Fibroblast of skin of right biceps (primary cell): ENCODE data around the gene BMS1.
"Not testable (repeated sequence)": the region's sequence is repeated elsewhere in the genome, so short reads cannot be mapped to it uniquely, and the experiment has no call there.

Experiments
- DNase-seq: peaks from one replicate; pipeline ENCODE4 v3.0.0-alpha.2; 2013

The BMS1 gene, protein sequence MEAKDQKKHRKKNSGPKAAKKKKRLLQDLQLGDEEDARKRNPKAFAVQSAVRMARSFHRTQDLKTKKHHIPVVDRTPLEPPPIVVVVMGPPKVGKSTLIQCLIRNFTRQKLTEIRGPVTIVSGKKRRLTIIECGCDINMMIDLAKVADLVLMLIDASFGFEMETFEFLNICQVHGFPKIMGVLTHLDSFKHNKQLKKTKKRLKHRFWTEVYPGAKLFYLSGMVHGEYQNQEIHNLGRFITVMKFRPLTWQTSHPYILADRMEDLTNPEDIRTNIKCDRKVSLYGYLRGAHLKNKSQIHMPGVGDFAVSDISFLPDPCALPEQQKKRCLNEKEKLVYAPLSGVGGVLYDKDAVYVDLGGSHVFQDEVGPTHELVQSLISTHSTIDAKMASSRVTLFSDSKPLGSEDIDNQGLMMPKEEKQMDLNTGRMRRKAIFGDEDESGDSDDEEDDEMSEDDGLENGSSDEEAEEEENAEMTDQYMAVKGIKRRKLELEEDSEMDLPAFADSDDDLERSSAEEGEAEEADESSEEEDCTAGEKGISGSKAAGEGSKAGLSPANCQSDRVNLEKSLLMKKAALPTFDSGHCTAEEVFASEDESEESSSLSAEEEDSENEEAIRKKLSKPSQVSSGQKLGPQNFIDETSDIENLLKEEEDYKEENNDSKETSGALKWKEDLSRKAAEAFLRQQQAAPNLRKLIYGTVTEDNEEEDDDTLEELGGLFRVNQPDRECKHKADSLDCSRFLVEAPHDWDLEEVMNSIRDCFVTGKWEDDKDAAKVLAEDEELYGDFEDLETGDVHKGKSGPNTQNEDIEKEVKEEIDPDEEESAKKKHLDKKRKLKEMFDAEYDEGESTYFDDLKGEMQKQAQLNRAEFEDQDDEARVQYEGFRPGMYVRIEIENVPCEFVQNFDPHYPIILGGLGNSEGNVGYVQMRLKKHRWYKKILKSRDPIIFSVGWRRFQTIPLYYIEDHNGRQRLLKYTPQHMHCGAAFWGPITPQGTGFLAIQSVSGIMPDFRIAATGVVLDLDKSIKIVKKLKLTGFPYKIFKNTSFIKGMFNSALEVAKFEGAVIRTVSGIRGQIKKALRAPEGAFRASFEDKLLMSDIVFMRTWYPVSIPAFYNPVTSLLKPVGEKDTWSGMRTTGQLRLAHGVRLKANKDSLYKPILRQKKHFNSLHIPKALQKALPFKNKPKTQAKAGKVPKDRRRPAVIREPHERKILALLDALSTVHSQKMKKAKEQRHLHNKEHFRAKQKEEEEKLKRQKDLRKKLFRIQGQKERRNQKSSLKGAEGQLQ

DNA sequence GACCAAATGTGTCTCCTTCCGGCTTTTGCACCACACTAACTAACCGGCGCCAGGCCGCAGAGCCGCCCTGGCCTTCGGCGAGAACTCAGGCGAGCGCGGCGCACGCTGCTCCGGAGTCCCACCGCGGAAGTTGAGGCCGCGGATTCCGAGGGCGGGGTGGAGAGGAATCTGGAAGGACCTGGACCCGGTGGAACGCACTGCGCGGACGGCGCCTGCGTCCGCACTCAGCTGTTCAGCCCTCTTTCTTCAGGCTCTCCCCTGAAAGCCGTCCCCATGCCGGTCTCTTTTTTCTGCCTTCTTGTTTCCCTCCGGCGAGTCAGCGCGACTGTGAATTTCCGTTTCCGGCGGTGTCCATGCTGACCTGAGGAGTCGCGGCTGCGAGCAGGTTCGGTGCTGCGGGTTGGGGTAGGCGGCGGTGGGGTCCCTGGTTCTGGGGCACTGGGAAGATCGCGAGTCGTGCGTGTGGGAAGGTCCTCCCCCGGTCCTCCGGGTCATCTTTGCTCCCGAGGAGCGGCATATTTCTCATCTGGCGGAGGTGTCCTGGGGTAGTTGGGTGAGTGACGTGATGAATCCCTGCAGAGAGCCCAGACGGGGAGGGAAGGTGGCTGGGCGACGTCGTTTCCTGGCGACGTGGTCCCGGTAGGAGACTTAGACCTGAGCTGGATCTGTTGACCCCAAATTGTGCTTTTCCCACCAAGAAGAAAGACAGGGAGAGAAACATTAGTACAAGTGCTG is at the start of gene BMS1:
BMS1 (plus strand) TSS at position 350 of the 735 bp plus-strand sequence. CDS start 1,600 bp downstream, outside the sequence.
- DNase-seq: peak; percentile 94

DNA sequence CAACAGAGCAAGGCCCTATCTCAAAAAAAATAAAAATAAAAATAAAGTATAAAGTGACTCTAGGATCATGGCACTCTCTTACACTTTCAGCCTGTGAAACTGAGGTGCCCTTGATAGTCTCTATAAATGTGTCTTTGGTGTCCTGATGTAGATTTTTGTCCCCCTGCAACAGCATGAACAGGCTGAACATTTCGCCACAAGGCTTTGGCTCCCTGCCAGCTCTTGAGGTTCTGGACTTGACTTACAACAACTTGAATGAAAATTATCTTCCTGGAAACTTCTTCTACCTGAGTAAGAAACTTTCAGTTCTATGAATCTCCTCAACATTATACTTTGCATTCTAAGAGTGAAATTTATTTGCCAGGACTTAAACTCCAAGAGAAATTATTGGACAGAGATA is 48.1 kb upstream of the BMS1 start:
- no peak for DNase-seq

DNA sequence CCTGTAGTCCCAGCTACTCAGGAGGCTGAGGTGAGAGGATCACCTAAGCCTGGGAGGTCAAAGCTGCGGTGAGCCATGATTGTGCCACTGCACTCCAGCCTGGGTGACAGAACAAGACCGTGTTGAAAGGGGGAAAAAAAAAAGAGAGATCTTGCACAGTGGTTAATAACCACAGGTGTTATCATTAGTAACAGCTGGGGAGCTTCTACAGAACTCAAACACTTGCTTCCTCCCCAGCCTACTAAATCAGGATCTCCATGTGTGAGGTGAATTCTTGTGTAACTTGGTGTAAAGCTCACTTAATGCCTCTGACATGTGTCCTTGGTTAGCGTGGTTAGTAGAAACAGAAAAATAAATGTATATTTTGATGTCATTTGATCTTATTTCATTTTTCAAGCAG is 43.9 kb upstream of the BMS1 start:
- no peak for DNase-seq

DNA sequence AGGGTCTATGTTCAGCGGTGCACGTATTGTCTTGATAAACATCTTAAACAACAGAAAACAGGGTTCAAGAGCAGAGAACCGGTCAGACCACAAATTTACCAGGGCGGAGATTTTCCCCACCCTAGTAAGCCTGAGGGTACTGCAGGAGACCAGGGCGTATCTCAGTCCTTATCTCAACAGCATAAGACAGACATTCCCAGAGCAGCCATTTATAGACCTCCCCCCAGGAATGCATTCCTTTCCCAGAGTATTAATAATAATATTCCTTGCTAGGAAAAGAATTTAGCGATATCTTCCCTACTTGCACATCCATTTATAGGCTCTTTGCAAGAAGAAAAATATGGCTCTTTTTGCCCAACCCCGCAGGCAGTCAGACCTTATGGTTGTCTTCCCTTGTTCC is 41.1 kb upstream of the BMS1 start:
- not testable (repeated sequence) for DNase-seq

DNA sequence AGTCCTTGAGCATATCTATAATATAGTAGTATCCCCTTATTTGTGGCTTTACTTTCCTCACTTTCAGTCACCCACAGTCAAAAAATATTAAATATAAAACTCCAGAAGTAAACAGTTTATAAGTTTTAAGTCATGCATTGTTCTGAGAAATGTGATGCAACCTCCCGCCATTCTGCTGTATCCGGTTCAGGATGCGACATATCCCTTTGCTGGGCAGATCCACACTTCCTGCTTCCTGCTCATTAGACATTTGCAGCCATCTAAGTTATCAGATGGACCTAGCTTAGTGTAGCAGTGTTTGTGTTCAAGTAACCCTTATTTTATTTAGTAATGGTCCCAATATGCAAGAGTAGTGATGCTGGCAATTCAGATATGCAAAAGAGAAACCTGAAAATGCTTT is 38.9 kb upstream of the BMS1 start:
- DNase-seq: no peak

DNA sequence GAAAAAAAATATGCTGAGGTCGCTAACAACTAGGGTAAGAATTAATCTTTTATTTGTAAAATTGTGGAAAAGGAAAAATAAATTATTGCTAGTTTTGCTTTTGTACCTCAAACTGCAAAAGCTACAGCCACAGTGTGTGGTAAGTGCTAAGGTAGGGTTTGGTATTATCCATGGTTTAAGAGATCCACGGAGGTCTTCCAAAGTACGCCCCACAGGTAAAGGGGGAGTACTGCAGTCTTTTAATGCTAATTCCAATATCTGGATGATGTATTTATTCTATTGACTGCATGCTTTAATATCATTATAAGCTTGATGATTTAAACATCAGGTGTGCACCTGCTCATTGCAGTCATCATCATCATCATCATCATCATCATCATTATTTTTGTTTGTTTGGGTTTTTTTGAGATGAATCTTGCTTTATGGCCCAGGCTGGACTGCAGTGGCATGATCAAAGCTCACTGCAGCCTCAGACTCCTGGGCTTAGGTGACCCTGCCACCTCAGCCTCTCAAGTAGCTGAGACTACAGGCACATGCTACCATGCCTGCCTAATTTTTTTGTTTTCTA is 38.4 kb upstream of the BMS1 start:
- no peak for DNase-seq

DNA sequence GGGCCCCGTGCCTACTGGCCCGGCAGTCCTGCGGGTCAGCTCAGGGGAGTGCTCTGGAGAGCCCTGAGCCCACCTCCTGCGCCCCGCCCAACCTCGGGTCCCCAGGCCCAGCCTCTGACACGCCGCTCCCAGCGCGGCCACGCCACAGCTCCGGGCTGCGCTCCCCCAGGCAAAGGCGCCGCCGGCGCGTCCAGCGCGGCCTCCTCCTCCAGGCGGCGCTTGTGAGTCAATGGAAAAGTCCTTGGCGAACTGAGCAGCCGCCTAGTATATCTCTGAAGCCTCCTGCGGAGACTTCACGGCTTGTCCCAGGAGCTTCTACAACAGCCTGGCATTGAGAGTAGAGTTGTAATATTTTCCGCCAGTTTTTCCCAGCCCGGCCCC is 29.5 kb upstream of the BMS1 start:
- DNase-seq: peak; percentile 69

DNA sequence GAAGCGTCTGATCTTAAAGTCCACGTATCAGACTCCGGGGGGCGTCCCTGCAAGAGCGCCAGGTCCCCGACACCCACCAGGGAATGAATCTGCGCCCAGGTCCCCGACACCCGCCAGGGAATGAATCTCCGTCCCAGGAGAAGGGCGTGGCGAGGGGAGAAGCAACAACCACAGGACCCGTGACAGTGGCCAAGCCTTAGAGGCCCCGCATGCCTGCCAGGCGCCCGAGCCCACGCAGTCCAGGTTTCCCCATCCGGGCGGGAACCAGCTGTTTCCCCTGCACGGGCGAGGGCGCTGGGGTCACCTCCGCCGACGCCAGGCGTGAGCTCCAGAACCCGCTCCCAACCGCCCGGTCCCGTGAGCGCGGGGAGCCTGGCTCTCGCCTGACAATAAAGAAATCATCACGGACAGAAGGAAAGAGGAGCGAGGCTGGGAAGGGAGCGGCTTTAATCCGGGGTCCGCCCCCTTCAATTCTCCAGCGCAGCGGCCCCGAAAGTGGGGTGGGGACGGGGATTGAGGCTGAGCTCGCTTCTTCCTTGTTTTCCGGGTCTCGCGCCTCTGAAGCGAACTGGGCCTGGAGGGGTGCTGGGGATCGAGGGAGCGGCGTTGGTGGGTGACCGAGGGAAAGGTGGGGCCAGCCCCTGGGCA is 29.0 kb upstream of the BMS1 start:
- no peak for DNase-seq

DNA sequence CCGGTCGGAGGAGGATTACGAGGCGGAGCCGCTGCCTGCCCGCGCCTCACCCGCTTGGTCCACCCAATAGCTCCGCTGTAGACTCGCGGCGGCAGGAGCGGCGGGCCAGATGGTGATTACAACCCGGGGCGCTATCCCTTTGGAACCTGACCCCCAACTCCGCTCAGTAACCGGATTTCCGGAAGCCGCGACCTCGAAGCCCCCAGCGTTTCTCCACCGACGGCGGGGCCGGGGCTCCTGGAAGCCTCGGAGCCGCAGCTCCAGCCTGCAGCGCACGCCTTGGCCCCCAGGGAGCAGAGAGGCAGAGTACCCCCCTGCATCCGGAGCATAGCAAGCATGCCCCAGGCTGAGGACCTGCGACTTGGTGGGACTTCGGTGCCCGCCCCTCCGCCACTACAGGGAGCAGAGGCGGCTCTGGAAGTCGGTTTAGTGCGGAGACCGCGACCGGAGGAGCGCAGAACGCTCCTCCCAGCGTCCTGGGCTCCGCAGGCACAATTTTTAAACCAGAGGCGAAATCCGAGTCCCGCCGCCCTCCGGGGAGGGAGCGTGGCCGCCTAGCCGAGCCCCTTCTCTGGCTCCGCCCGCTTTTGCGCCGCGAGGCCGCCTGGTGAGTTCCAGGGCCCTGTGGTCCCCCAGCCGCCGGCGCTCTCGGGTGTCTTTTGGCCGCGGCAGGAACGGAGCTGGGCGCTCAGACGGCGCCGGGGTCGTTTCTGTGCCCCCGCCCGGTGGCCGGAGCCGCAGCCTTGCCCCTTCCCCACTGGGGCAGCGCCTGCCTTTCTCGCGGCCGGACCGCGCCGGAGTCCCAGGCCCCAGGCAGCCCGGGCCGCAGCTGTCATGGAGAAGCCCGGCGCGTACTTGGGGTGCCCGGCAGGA is 28.2 kb upstream of the BMS1 start:
- peak; percentile 6 for DNase-seq

DNA sequence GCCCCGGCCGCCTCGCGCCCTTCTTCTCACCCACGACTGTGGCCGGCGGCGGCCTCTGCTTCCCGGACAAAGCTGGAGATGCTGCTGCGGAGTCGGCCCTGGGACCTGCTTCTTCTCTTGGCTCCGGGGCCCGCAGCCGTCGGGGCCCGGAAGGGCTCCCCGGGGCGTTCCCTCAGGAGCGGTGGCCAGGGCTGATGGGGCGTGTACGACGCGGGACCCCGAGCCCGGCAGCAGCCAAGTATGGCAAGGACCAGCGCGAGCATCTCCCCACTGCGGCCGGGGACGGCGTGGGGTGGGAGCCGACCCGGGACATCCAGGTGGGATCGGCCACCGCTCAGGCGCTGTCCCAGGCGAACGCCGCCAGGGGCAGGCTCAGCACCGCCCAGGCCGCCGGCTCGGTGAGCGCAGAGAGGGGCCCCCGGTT is 27.6 kb upstream of the BMS1 start:
- no peak for DNase-seq

DNA sequence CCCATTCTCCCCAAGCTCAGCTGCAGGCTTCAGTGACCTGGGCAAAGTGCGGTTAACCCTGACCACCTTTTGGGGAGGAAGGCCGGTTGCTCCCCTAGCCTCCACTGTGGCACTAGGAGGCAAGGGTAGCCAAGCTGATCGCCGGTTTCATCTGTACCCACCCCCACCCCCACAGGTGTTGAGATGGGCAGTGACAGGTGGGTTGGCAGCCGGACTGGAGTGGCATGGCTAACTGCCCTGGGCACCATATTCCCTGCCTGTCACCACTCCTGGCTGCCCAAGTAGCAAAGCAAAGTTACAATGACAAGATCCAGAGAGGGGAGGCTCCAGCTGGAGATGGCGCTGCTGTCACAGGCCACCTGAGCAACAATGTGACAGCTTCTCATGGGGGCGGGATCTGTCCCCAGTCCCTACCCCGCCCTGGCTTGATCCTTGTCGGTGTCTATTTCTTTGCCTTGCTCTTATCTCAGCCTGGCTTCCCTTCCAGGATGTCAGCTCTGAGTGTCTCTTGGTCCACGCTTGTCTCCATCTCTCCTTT is 27.0 kb upstream of the BMS1 start:
- DNase-seq: no peak

DNA sequence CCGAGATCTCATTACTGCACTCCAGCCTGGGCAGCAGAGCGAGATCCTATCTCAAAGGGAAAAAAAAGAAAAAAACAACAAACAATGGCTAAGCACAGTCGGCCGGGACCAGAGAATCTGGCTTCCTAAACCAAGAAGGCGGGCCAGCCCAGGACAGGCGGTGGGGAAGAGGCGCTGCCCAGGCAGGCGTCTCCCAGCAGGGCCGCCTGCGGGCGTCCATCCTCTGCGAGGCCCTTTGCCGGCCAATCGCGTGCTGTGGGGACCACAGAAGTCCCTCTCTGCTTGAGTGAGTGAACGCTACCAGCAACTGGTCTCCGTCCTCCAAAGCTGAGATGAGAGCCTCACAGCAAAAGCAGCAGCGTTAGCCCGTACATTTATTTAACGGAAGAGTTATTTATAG is 14.7 kb upstream of the BMS1 start:
- DNase-seq: no peak

DNA sequence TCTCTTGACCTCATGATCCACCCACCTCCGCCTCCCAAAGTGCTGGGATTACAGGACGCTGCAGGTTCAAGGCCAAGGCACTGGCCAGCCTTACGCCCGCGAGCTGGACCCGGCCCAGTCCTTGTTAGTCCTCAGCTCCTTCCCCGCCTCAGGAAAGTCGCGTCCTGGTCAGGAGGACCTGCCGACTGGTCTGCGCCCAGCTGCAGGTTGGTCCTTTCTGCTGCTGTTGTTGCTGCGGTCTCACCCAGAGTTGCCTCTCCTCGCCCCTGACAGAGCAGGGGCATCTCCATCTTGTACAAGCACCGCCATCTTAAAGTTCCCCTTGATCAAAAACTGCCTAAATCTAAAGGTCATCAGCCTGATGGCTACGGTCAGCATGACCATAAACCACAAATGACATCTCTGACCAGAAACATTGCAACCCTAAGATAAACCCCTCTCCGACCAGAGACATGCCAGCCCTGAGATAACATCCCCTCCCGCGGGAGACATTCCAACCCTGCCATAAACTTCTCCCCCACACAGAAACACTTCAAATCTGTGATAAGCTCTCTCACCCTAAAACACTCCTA is 13.9 kb upstream of the BMS1 start:
- DNase-seq: no peak

DNA sequence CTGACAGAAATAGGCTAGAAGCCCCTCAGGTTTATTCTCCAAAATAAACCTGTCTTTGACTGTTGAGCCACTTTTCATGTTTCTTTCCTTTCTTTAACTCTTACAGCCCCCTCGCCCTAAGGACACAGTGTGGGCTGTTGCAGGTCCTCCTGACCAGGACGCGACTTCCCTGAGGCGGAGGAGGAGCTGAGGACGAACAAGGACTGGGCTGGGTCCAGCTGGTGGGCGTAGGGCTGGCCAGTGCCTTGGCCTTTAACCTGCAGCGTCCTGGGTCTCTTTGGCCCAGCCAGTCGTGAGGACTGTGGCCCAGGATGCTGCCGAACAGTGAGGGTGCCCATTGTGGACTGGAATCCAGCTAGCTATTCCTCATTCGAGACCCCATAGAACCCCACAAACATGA is 13.4 kb upstream of the BMS1 start:
- DNase-seq: no peak

DNA sequence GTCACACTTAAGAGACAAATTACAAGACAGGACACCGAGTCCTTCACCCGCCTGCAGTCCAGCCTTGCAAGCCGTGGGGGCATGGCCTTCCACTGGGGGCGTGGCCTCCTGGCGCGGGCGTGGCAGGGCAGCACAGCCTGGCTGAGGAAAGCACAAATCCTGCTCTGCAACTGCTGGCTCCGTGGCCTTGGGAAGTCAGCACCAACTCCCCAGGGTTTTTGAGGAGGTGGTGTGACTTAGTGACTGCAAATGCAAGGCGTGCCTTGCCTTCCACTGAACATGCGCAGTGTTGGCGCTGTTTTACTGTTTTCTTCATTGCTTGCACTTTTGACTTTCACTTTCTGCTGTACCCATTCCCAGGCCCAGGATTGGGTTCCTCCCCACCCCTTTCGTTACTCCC is 12.9 kb upstream of the BMS1 start:
- no peak for DNase-seq

DNA sequence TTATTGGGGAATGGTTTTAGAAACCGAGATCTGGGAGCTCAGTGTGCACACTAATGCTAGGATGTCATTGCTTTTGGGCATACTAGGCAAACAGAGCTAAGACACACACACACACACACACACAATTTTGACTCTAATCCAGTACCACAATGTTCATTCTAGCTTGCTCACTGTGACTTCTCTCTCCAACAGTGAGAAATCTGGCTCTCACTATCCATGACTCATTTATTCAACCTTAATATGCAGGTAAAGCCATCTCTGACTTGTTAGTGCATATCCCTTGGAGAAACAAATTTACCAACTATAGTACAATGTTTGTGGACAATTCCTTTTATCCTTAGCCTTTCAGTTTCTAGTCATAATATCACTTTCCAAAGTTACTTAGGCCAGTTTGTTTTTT is 5.9 kb upstream of the BMS1 start:
- DNase-seq: no peak

DNA sequence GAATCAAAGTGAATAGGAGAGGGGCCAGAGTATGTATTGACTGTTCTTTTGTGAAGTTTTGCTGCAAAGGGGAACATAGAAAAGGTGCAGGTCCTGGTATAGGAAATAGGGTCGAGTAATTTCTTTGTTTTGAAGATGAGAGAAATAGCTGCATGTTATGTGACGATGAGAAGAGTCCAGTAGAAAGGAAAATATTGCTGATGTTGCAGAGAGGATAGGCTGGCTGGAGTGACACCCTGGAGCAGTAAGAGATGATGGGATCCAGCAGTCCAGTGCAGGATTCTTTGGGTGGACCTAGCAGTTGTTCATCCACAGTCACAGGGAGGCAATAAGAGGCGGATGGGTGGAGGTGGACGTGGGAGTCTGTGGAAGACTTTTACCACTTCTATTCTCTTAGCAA is 2.1 kb upstream of the BMS1 start:
- no peak for DNase-seq

DNA sequence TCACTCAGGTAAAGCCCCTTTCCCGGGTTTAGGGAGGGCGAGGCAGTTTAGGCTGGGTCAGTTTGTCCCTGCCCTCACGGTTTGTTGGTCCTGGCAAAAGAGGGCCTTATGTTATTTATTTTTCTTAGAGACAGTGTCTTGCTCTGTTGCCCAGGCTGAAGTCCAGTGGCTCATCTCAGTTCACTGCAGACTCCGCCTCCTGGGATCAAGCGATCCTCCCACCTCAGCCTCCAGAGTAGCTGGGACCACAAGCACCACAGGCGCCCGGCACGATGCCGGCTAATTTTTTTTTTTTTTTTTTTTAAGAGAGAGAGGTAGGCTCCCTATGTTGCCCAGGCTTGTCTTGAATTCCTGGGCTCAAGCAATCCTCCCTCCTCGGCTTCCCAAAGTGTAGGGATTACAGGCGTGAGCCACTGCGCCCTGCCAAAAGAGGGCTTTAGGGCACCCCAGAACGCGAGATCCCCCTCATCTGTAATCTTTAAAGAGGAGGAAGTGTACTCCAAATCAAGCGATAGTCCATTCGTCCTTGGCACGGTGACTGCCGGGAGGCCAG is 626 bp upstream of the BMS1 start:
- peak; percentile 15 for DNase-seq

DNA sequence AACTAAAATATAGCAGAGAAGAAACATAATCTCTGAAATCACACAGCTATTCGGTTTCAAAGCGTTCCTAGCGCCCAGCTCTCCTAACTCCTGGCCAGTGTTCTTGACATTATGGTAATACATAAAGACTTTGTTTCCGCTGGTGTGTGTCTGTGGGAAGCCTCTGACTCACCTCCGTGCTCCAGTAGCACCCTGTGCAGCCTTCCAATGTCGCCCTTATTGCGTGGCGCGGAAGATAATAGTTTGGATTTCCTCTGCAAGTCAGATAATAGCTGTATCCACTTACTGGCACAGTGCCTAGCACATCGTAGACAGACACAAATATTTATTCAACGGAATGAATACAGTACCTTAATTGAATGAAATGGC is 570 bp downstream of the BMS1 start:
- DNase-seq: peak; percentile 62

DNA sequence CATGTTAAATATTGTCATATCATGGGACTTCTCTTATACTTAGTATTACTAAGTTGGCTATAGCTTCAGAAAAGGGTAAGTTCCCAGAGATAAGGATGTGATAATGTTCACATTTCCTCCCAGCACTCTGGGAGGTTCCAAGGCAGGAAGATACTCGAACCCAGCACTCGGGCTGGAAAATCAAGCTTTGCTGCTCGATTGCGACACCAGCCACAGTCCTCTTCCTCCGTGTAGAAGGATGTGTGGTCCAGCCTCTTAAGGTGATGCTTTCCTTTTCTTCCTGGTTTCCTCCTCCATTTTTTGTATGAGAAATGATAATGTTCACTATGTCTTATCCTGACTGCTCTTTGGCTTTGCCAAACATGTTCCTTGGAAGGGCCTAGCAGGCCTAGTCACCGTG is 3.2 kb downstream of the BMS1 start:
- DNase-seq: no peak
